ENCODE measurements around the gene ADORA1.

ADORA1 gene

DNA sequence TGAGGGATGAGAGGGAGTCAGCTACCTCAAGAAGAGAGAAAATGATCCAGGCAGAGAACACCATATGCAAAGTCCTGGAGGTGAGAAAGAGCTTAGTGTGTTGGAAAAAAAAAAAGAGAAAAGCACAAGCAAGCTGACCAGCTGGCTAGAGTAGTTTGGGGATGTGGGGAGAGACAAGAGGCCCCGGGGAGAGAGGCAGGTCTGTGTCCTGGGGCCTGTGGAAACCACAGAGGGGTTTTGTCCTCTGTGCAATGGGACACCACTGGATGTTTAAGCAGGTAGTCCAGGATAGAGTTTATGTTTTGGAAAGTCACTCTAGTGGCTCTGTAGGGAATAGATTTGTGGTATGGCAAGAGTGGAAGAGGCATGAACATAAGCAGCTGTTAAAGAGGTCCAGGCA, 73.4 kb downstream of the ADORA1 start:
- WGBS (ENCODE audit: insufficient coverage) = 92% methylated on average over 1 of the region's 1 CpG
- ChIA-PET CTCF (interaction anchor here (0.8 to 6.3 kb wide), 5 partner anchors 10 to 142 kb away, joined by 3 to 42 read pairs (median 6); no protein-coding TSS in a partner anchor), POLR2A (no interaction called here)
- Histone ChIP-seq H3K4me1 (ENCODE audit: control extremely low read depth in 1 of 4, control insufficient read depth in 4 of 4, insufficient read depth in 4 of 4, low read length in 3 of 4) (peaks cover 0 to 13% (median 0%) of the 10 kb centered on the region in 4 experiments), H3K9me3 (ENCODE audit: control extremely low read depth in 1 of 5, control insufficient read depth in 4 of 5, insufficient read depth in 2 of 5, low read depth in 1 of 5, low read length in 4 of 5) (no peaks in the 10 kb centered on the region), H3K4me3 (ENCODE audit: control insufficient read depth in 1 of 7, extremely low read depth in 1 of 7, insufficient read depth in 4 of 7, low read depth in 2 of 7, low read length in 6 of 7) (no peak overlapping the region), H3K27me3 (replicated peaks in 2 of 5; ENCODE audit: control insufficient read depth in 4 of 5, insufficient read depth in 5 of 5, low read length in 4 of 5) (peaks cover 0 to 4% (median 2%) of the 10 kb centered on the region in 5 experiments), H3K27ac (ENCODE audit: insufficient read depth in 1 of 2, low read depth in 1 of 2, low read length in 2 of 2, poor library complexity in 1 of 2, severe bottlenecking in 2 of 2) (no peak overlapping the region), H3K36me3 (ENCODE audit: control insufficient read depth in 4 of 4, insufficient read depth in 4 of 4, low read length in 3 of 4) (no peaks in the 10 kb centered on the region)
- no peak for DNase-seq

DNA sequence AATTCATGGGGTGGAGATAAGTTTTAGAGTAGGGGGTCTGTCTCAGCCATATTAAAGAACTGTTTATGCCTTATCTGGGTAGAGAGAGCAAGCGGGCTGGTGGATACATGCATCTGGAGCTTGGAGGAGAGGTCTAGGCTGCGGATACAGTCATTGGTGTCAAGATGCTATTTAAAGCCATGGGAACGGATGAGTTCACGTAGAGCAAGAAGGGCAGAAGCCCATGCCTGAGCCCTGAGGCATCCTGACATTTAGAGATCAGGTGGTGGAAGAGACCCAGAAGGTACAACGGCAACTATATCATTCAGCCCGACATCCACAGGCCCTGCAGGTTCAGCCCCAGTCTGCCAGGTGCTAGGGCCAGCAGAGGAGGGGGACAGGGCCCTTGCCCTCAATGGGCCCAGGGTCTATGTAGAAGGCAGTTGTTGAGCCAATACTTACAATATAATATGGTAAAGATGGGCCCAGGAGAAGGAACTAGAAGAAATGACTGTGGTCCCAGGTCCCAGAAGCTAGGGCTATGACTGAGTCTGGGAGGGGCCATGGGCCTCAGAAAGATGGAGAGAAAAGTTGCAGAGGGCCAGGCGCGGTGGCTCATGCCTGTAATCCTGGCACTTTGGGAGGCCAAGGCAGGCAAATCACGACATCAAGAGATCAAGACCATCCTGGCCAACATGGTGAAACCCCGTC, 74.1 kb downstream of the ADORA1 start:
- CTCF ChIA-PET = interaction anchor here (0.8 to 6.3 kb wide), 4 partner anchors 10 to 143 kb away, joined by 3 to 42 read pairs (median 6); no protein-coding TSS in a partner anchor
- WGBS (ENCODE audit: insufficient coverage) = 89% methylated on average over 9 of the region's 10 CpGs
- H3K27ac ChIP-seq (ENCODE audit: insufficient read depth in 1 of 2, low read depth in 1 of 2, low read length in 2 of 2, poor library complexity in 1 of 2, severe bottlenecking in 2 of 2) = no peak overlapping the region
- peaks cover 0 to 10% (median 0%) of the 10 kb centered on the region in 4 experiments for H3K4me1 ChIP-seq (ENCODE audit: control extremely low read depth in 1 of 4, control insufficient read depth in 4 of 4, insufficient read depth in 4 of 4, low read length in 3 of 4)
- POLR2A ChIA-PET = no interaction called here
- no peaks in the 10 kb centered on the region for H3K36me3 ChIP-seq (ENCODE audit: control insufficient read depth in 4 of 4, insufficient read depth in 4 of 4, low read length in 3 of 4)
- H3K4me3 ChIP-seq (ENCODE audit: control insufficient read depth in 1 of 7, extremely low read depth in 1 of 7, insufficient read depth in 4 of 7, low read depth in 2 of 7, low read length in 6 of 7) = no peak overlapping the region
- H3K27me3 ChIP-seq (replicated peaks in 2 of 5; ENCODE audit: control insufficient read depth in 4 of 5, insufficient read depth in 5 of 5, low read length in 4 of 5) = peaks cover 0 to 4% (median 2%) of the 10 kb centered on the region in 5 experiments
- no peaks in the 10 kb centered on the region for H3K9me3 ChIP-seq (ENCODE audit: control extremely low read depth in 1 of 5, control insufficient read depth in 4 of 5, insufficient read depth in 2 of 5, low read depth in 1 of 5, low read length in 4 of 5)
- no peak for DNase-seq

DNA sequence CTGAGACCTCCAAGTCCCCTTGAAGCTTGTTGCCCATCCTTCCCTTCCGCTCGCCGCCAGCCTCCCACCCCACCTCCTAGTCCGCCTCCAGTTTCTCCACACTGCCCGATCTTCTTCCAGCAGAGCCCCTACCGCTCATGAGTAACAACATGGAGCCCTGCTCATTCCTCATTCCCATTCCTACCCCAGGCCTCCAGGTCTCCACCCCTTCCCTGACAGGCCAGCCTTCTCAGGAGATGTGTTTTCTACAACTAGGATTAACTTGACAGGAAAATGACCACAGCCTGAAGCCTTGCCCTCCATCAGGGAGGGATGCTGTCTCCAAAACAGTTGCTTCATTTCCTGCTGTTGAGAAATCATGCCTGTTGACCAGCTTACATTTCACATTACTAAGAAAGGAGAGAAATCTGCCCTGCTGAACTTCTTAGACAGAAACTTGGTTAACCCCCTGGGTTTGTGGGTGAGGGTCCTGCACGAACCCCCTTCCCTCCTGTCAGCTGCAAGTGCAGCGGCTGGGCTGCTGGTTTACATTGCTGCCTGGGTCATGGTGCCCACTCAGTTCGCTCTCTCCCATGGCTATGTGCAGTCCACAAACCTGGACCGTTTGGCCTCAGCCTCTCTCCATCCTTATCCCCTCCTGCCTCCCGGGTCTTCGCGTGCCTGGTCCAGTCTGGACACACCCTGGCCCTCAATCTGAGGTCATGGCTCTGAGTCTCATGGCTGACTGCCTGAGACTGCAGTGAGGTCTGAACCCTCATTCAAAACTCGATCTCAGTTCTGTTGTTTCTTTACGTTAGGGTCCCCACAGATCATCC, 75.1 kb downstream of the ADORA1 start:
- ChIA-PET POLR2A (no interaction called here), CTCF (interaction anchor here (0.8 to 6.3 kb wide), 7 partner anchors 7 to 163 kb away, joined by 3 to 42 read pairs (median 4); no protein-coding TSS in a partner anchor)
- Histone ChIP-seq H3K4me1 (ENCODE audit: control extremely low read depth in 1 of 4, control insufficient read depth in 4 of 4, insufficient read depth in 4 of 4, low read length in 3 of 4) (peaks cover 0 to 10% (median 0%) of the 10 kb centered on the region in 4 experiments), H3K27me3 (replicated peaks in 2 of 5; ENCODE audit: control insufficient read depth in 4 of 5, insufficient read depth in 5 of 5, low read length in 4 of 5) (peaks cover 0 to 4% (median 2%) of the 10 kb centered on the region in 5 experiments), H3K36me3 (ENCODE audit: control insufficient read depth in 4 of 4, insufficient read depth in 4 of 4, low read length in 3 of 4) (no peaks in the 10 kb centered on the region), H3K27ac (ENCODE audit: insufficient read depth in 1 of 2, low read depth in 1 of 2, low read length in 2 of 2, poor library complexity in 1 of 2, severe bottlenecking in 2 of 2) (no peak overlapping the region), H3K9me3 (ENCODE audit: control extremely low read depth in 1 of 5, control insufficient read depth in 4 of 5, insufficient read depth in 2 of 5, low read depth in 1 of 5, low read length in 4 of 5) (no peaks in the 10 kb centered on the region), H3K4me3 (ENCODE audit: control insufficient read depth in 1 of 7, extremely low read depth in 1 of 7, insufficient read depth in 4 of 7, low read depth in 2 of 7, low read length in 6 of 7) (no peak overlapping the region)
- no peak for DNase-seq
- 94% methylated on average over 13 of the region's 15 CpGs for WGBS (ENCODE audit: insufficient coverage)

DNA sequence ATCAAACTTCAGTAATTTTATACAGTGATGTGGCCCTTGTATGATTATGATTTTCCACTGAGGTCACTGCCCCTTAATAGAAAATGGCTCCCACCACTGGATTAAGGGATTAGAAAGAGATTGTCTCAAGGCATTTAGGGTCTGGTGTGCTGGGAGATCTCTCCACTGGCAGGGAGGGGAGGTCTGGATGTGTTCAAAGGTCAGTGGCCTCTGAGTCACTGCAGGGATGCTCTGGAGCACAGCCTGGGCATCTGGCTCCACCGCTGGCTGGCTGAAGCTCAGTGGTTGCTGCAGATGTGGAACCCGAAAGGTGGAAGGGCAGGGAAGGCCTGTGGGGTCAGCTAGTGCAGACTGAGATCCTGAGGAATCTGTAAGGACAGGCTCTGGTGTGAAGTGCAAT, 77.2 kb downstream of the ADORA1 start:
- POLR2A ChIA-PET = no interaction called here
- CTCF ChIA-PET = interaction anchor here (6.3 kb wide), 1 partner anchor 11 kb away, joined by 42 read pairs; no protein-coding TSS in a partner anchor
- DNase-seq = no peak
- peaks cover 0 to 10% (median 0%) of the 10 kb centered on the region in 4 experiments for H3K4me1 ChIP-seq (ENCODE audit: control extremely low read depth in 1 of 4, control insufficient read depth in 4 of 4, insufficient read depth in 4 of 4, low read length in 3 of 4)
- WGBS (ENCODE audit: insufficient coverage) = 94% methylated on average over 2 of the region's 2 CpGs
- H3K27me3 ChIP-seq (replicated peaks in 2 of 5; ENCODE audit: control insufficient read depth in 4 of 5, insufficient read depth in 5 of 5, low read length in 4 of 5) = peaks cover 0 to 5% (median 2%) of the 10 kb centered on the region in 5 experiments
- H3K36me3 ChIP-seq (ENCODE audit: control insufficient read depth in 4 of 4, insufficient read depth in 4 of 4, low read length in 3 of 4) = no peaks in the 10 kb centered on the region
- no peak overlapping the region for H3K4me3 ChIP-seq (ENCODE audit: control insufficient read depth in 1 of 7, extremely low read depth in 1 of 7, insufficient read depth in 4 of 7, low read depth in 2 of 7, low read length in 6 of 7)
- no peak overlapping the region for H3K27ac ChIP-seq (ENCODE audit: insufficient read depth in 1 of 2, low read depth in 1 of 2, low read length in 2 of 2, poor library complexity in 1 of 2, severe bottlenecking in 2 of 2)
- H3K9me3 ChIP-seq (ENCODE audit: control extremely low read depth in 1 of 5, control insufficient read depth in 4 of 5, insufficient read depth in 2 of 5, low read depth in 1 of 5, low read length in 4 of 5) = no peaks in the 10 kb centered on the region

DNA sequence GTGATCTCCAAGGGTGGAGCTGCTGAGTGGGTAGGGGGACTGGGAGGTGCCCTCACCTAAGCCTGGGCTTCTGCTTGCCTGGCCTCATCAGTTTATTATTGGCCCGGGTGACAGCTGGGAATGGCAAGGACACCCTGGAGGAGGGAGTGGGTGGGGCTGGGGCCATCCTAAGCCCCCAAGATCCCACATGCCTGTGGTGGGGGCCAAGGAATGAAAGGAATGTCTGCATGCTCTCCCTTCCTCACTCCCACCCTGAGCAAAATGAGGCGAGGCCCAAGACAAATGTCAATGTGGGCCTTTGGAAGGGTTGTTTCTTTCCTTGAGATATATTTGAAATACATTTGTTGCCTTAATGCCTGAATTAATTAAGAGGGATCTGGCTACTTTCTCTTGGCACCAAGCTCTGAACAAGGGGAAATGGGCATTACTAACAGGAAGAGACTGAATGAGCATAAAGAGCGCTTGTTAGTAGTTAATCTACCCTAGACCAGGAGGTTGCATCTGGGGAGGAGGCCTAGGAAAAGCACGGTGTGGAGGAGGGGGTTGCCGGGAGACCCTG, 78.7 kb downstream of the ADORA1 start:
- no peaks in the 10 kb centered on the region for H3K36me3 ChIP-seq (ENCODE audit: control insufficient read depth in 4 of 4, insufficient read depth in 4 of 4, low read length in 3 of 4)
- H3K27ac ChIP-seq (ENCODE audit: insufficient read depth in 1 of 2, low read depth in 1 of 2, low read length in 2 of 2, poor library complexity in 1 of 2, severe bottlenecking in 2 of 2) = no peak overlapping the region
- no peak overlapping the region for H3K4me3 ChIP-seq (ENCODE audit: control insufficient read depth in 1 of 7, extremely low read depth in 1 of 7, insufficient read depth in 4 of 7, low read depth in 2 of 7, low read length in 6 of 7)
- H3K9me3 ChIP-seq (ENCODE audit: control extremely low read depth in 1 of 5, control insufficient read depth in 4 of 5, insufficient read depth in 2 of 5, low read depth in 1 of 5, low read length in 4 of 5) = no peaks in the 10 kb centered on the region
- no peak for DNase-seq
- H3K4me1 ChIP-seq (ENCODE audit: control extremely low read depth in 1 of 4, control insufficient read depth in 4 of 4, insufficient read depth in 4 of 4, low read length in 3 of 4) = peaks cover 0 to 6% (median 0%) of the 10 kb centered on the region in 4 experiments
- WGBS (ENCODE audit: insufficient coverage) = 82% methylated on average over 4 of the region's 5 CpGs
- H3K27me3 ChIP-seq (replicated peaks in 2 of 5; ENCODE audit: control insufficient read depth in 4 of 5, insufficient read depth in 5 of 5, low read length in 4 of 5) = peaks cover 0 to 5% (median 2%) of the 10 kb centered on the region in 5 experiments
- CTCF ChIA-PET = interaction anchor here (1.0 to 3.6 kb wide), 7 partner anchors 8 to 87 kb away, joined by 3 to 31 read pairs (median 4); no protein-coding TSS in a partner anchor
- POLR2A ChIA-PET = no interaction called here

DNA sequence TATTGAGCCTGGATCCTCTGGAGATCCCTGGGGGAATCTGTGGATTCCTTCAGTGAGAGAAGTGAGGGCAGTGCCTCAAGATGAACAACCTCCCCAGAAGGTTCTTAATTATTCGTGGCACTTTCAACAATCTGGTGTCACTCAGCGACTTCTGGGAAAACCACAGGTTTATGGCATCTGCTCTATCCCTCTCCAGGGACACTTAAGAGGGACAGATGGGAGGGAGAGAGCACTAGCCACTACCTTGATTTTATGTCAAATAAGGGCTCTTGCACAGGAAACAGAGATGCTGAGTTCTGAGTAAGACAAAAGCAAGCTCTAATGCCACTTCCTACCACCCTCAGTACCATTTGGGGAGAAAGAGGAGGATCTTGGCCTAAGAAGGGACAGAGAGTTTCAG, 80.2 kb downstream of the ADORA1 start:
- ChIA-PET POLR2A (no interaction called here), CTCF (interaction anchor here (1.4 to 3.6 kb wide), 3 partner anchors 9 to 36 kb away, joined by 5 to 31 read pairs (median 5); no protein-coding TSS in a partner anchor)
- WGBS (ENCODE audit: insufficient coverage) = 54% methylated on average over 2 of the region's 2 CpGs
- peaks cover 0 to 3% (median 0%) of the 10 kb centered on the region in 4 experiments for H3K4me1 ChIP-seq (ENCODE audit: control extremely low read depth in 1 of 4, control insufficient read depth in 4 of 4, insufficient read depth in 4 of 4, low read length in 3 of 4)
- no peaks in the 10 kb centered on the region for H3K9me3 ChIP-seq (ENCODE audit: control extremely low read depth in 1 of 5, control insufficient read depth in 4 of 5, insufficient read depth in 2 of 5, low read depth in 1 of 5, low read length in 4 of 5)
- no peak overlapping the region for H3K27ac ChIP-seq (ENCODE audit: insufficient read depth in 1 of 2, low read depth in 1 of 2, low read length in 2 of 2, poor library complexity in 1 of 2, severe bottlenecking in 2 of 2)
- peaks cover 0 to 5% (median 0%) of the 10 kb centered on the region in 5 experiments for H3K27me3 ChIP-seq (replicated peaks in 2 of 5; ENCODE audit: control insufficient read depth in 4 of 5, insufficient read depth in 5 of 5, low read length in 4 of 5)
- no peak for DNase-seq
- no peaks in the 10 kb centered on the region for H3K36me3 ChIP-seq (ENCODE audit: control insufficient read depth in 4 of 4, insufficient read depth in 4 of 4, low read length in 3 of 4)
- no peak overlapping the region for H3K4me3 ChIP-seq (ENCODE audit: control insufficient read depth in 1 of 7, extremely low read depth in 1 of 7, insufficient read depth in 4 of 7, low read depth in 2 of 7, low read length in 6 of 7)

All from common myeloid progenitor, CD34-positive (primary cell).